AG09309 (cell line): Measurements from ENCODE around the gene APOA1.
"Not testable (repeated sequence)": the region's sequence is repeated elsewhere in the genome, so short reads cannot be mapped to it uniquely, and the experiment has no call there.

ENCODE experiments used
- DNase-seq: peaks from one replicate; pipeline ENCODE4 v3.0.0-alpha.2; 2010; ENCODE audit warnings: low read depth
- H3K4me3 ChIP-seq: 2 replicates; pipeline ENCODE4 v1.5.1; 2011; ENCODE audit warnings: mild to moderate bottlenecking, low read depth, low read length, moderate library complexity; ENCODE audit not compliant: control insufficient read depth
- TF ChIP-seq, protein P1 (sequence below): IDR thresholded peaks from 2 replicates; pipeline ENCODE4 v1.5.1; 2011; ENCODE audit warnings: mild to moderate bottlenecking, low read depth, low read length, inconsistent platforms; ENCODE audit not compliant: insufficient read depth, control insufficient read depth; ENCODE audit errors: missing control alignments

APOA1 gene

DNA sequence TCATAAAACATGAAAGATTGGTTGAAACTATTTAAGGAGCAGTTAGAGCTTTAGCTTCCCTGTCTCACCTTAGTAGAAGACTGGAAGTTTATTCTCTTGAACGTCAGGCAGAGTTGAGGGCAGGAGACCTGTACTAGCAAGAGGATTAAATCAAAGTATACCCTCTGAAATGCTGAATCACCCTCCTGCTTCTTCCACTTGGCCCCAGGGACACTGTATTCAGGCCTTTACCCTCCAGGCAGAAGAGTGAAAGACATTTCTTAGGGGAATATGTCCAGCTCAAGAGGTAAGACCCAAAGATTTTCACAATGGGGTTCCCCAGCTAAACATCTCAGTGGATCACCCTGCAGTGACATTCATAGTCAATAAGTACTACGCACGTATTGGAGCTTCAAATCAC lies 26.2 kb downstream of the APOA1 start:
- TF ChIP-seq, protein P1, sequence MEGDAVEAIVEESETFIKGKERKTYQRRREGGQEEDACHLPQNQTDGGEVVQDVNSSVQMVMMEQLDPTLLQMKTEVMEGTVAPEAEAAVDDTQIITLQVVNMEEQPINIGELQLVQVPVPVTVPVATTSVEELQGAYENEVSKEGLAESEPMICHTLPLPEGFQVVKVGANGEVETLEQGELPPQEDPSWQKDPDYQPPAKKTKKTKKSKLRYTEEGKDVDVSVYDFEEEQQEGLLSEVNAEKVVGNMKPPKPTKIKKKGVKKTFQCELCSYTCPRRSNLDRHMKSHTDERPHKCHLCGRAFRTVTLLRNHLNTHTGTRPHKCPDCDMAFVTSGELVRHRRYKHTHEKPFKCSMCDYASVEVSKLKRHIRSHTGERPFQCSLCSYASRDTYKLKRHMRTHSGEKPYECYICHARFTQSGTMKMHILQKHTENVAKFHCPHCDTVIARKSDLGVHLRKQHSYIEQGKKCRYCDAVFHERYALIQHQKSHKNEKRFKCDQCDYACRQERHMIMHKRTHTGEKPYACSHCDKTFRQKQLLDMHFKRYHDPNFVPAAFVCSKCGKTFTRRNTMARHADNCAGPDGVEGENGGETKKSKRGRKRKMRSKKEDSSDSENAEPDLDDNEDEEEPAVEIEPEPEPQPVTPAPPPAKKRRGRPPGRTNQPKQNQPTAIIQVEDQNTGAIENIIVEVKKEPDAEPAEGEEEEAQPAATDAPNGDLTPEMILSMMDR = no peak
- H3K4me3 ChIP-seq = no peak overlapping the region
- DNase-seq = no peak

DNA sequence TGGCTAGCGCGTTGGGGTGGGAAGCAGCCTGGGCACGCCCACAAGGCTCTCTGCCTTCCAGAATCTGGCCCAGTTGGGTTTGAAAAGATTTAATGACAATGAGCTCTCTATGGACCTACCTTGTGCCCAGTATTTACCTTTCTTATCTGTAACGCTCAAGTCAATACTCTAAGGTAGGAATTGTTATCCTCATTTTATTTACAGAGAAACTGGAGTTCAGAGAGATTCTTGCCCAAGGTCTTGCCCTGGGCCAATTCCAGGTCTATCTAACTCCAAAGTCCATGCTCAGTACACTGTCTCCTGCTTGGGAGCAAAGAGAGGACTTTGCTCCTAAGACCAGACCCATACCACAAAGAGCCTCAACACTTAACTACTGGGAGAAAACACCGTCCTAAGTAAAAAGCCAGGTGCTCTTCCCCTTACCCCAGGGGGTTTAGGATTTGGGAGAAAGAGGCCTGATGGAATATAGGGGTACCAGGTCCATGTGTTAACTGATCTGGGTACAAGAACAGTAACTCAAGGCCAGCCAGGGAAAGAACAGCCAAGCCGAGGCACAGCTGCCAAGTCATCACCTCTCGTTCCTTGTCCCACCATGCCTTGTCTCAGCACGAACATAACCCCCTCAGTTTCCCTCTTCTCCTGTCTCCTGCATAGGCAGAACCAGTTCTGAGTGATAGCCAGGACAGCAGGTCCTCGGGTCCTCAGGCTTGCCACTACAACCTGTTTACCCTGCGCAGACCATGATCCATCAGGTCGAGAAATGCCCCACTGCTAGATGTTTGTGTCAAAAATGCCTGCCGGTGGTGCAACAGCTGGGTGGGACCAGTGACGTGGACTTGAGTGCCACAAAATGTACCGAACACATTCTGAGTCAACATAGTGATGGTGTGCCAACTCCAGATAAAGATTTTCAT lies 28.9 kb downstream of the APOA1 start:
- peak; percentile 11 for DNase-seq
- no peak overlapping the region for H3K4me3 ChIP-seq
- TF ChIP-seq, protein P1 = no peak

DNA sequence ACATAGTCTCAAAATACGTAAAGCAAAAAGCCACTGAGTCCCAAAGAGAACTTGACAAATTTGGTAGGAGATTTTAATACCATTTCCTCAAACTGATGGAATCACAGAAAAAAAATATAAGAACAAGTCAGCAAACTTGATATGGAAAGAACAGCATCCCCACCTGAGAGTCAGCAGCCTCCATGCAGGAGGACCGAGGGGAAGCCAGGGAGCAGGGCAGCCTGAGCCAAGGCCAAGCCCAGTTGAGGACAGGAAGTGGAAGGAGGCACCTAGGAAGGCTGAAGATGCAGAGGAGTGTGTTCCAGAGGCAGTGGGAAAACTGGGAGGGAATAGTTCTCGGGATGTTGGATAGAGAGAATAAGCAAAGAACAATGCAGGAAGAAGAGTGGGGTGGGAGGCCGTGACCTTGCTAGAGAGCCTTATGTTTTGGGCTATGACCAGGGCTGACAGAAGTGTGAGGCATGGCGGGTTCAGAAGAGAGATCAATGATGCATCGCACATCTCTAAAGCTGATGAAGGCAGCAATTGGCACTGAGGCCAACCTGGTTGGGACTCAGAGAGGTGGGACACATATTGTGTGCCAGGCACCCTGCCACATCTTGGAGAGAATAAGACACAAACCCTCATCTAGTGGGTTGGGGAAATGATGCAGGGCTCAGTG lies 29.7 kb downstream of the APOA1 start:
- TF ChIP-seq, protein P1 = no peak
- no peak for DNase-seq
- H3K4me3 ChIP-seq = no peak overlapping the region

DNA sequence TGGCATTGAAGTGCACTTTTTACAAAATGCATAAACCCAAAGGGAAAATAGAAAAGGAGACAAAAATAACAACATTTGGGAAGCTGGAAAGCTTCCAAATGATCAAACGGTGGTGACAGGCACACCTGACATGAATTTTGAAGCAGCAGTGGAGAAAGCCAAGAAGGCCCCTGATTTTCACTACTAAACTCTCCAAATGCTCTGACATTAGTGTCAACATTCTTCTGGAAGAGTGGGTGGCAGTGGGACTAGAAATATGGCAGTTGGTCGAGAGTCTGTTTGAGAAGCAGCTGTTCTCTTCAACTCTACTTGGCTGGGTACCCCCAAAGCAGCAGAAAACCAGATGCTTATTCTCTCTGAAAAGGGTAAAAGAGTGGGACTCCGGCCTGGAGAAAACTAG lies 33.4 kb downstream of the APOA1 start:
- TF ChIP-seq, protein P1 = no peak
- DNase-seq = no peak
- no peak overlapping the region for H3K4me3 ChIP-seq

DNA sequence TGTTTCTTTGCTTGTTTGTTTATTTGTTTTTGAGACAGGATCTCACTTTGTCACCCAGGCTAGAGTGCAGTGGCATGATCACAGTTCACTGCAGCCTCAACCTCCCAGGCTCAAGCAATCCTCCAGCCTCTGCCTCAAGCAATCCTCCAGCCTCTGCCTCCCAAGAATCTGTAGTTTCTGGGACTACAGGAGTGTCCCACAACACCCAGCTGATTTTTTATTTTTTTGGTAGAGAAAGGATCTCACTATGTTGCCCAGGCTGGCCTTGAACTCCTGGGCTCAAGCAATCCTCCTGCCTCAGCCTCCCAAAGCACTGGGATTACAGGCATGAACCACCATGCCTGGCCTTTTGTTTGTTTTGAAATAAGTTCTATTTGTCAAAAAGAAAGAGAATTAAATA lies 35.8 kb downstream of the APOA1 start:
- DNase-seq = not testable (repeated sequence)

DNA sequence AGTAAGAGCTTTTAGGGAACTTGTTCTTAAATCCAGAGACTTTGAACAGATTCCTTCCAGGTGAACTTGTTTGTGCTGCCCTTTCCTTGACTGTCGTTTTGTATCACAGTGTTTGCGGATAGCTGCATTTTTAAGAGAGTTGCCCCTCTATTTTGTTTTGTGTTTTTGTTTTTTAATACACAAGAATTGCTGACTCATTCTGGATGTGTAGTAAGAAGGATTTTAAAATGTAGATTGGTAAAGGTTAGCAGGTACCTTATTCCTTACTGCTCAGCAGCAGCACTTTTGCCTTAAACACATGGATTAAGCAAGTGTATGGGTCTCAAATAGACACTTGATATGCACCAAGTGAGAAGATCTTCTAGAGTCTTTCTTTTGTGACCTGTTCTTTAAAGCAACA lies 36.8 kb downstream of the APOA1 start:
- H3K4me3 ChIP-seq = no peak overlapping the region
- TF ChIP-seq, protein P1 = no peak
- no peak for DNase-seq

More for the DNA sequence above, 35.8 kb downstream of the APOA1 start:
- H3K4me3 ChIP-seq = not testable (repeated sequence)

DNA sequence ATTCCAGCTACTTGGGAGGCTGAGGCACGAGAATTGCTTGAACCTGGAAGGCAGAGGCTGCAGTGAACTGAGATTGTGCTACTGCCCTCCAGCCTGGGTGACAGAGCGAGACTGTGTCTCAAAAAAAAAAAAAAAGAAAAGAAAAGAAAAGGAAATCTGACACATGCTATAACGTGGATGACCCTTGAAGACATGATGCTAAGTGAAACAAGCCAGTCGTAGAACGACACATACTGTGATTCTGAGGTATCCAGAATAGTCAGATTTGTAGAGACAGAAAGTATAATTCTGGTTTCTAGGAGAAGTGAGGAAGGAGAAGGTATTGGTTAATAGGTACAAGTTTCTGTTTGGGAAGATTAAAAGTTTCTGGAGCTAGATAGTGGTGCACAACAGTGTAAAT lies 39.1 kb downstream of the APOA1 start:
- TF ChIP-seq, protein P1 = no peak
- H3K4me3 ChIP-seq = no peak overlapping the region
- DNase-seq = no peak
